Retinal pigment epithelial cell (primary cell): Measurements from ENCODE around the gene CD40.
A peak's percentile ranks its signal among the peaks of the same experiment; 100 is the strongest.

Source experiments
- DNase-seq: peaks from one replicate; pipeline ENCODE4 v3.0.0-alpha.2; 2010; ENCODE audit warnings: low read depth
- H3K4me3 ChIP-seq: 2 replicates; pipeline ENCODE4 v1.5.1; 2011; ENCODE audit warnings: mild to moderate bottlenecking, low read length, control low read depth, moderate library complexity
- CTCF ChIP-seq: conservative IDR thresholded peaks from 2 replicates; pipeline ENCODE4 v1.5.1; 2011; ENCODE audit warnings: low read depth, low read length, control low read depth, inconsistent platforms

Gene CD40

DNA sequence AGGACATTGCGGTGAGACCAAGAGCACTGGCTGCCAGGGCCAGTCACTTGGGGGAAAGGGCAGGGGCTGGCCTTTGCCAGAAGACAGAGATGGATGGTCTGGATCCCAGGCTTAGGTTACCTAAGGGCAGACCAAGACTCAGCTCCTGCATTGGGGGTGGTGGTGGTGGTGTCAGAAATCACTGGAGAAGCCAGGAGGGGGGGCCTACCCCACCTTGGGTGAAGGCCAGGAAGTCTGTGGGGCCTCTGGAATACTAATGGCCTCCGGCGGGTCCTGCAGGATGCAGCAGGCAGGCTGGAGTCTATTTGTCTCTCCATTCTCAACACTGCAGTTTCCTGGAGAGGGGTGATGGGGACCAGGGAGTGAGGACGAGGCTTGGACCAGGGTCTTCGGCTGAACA, 32.8 kb downstream of the CD40 start:
- TF ChIP-seq CTCF, result no peak
- DNase-seq, result no peak
- no peak overlapping the region for H3K4me3 ChIP-seq

DNA sequence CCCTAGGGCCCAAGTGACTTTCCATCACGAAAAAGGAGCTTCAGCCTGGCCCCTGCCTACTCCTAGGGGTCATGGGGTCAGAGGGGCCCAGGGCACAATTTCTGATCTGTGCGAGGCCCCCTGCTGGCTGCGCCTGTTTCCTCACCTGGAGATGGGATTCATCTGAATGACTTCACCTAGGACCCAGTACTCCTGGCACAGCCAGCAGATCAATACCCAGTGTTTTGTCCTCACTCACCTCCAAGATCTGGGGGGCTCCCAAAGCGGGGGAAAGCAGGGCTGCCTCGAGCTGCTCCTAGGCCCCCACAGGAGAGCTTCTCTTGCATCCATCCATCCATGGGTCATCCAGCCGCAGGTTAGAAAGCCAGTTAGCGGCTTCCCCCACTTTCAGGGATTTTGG, 33.8 kb downstream of the CD40 start:
- TF ChIP-seq CTCF, result peak; percentile 44
- no peak overlapping the region for H3K4me3 ChIP-seq
- DNase-seq, result no peak

DNA sequence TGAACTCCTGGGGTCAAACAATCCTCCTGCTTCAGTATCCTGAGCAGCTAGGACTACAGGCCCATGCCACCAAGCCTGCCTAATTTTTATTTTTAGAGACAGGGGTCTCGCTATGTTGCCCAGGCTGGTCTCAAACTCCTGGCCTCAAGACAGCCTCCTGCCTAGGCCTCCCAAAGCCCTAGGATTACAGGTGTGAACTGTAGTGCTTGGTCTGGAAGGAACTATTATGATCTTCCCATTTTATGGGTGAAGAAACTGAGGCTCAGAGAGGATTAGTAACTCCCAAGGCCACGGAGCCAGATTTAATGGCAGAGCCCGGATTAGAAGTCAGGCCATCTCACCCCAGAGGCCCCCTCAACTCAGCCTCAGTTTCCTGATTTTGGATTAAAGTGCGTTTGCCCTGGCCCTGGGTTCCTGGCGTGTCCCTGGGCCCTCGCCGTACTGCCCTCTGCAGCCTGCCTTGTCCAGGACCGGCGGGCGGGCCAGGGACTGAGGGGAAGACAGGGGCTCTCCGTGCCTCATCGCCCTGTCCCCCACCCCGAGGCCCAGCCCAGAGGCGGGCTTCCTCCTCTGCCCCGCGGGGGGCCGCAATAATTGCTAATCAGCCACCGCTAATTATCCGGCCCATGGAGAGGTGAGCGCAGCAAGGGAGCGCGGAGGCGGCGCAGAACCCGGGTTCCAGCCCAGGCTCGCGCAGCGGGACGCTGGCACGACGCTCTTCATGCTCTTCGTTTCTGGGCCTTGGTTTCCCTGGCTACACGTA, 34.9 kb downstream of the CD40 start:
- DNase-seq, result no peak
- TF ChIP-seq CTCF, result no peak
- no peak overlapping the region for H3K4me3 ChIP-seq

GRCh38 chr20:46154305-46154704, 36.2 kb downstream of the CD40 start:
- no peak overlapping the region for H3K4me3 ChIP-seq
- no peak for DNase-seq
- no peak for TF ChIP-seq CTCF

- no peak overlapping the region for H3K4me3 ChIP-seq
- DNase-seq, result no peak
- TF ChIP-seq CTCF, result no peak
Measured at GRCh38 chr20:46154796-46155195, 36.7 kb downstream of the CD40 start.

GRCh38 chr20:46156065-46156464, 38.0 kb downstream of the CD40 start:
- TF ChIP-seq CTCF, result no peak

DNA sequence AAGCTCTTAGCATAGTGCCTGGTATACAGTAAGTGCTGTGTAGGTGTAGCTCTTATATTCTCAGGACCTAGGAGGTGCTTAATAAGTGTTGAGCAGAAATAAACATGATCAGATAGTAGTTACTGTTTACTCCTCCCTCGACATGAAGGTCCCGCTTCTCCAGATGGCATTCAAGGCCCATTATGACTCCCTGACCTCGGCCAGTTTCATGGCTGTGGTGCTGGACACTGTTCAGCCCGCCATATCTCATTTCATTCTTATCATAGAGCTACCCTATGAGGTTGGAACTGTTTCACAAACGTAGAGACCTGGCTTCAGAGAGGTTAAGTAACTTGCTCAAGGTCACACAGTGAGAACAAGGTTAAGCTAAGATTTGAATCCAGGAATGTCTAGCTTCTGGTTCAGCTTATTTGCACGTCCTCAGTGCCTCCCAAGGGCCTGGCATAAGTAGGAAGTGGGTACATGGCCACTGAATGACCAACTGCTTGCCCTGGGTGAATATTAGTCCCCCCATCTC, 39.0 kb downstream of the CD40 start:
- TF ChIP-seq CTCF, result no peak
- H3K4me3 ChIP-seq, result no peak overlapping the region
- DNase-seq, result no peak

More at GRCh38 chr20:46156065-46156464, 38.0 kb downstream of the CD40 start:
- no peak for DNase-seq
- H3K4me3 ChIP-seq, result no peak overlapping the region
